ENCODE measurements around the gene LPIN1.

DNA sequence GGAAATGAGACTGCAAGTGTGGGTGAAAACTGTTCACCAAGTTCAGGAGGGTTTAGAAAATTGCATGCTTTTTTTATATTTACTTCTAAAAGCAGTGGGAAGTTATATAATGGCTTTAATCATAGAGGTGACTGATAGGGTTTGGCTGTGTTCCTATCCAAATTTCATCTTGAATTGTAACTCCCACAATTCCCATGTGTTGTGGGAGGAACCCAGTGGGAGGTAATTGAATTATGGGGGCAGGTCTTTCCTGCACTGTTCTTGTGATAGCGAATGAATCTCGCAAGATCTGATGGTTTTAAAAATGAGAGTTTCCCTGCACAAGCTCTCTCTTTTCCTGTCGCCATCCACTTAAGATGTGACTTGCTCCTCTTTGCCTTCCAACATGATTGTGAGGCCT lies 40.7 kb upstream of the LPIN1 start:
- TF ChIP-seq EZH2 (IDR thresholded peaks at IDR 0.05; ENCODE audit: insufficient read depth, low read length), result no peak
- TF ChIP-seq, protein P1, sequence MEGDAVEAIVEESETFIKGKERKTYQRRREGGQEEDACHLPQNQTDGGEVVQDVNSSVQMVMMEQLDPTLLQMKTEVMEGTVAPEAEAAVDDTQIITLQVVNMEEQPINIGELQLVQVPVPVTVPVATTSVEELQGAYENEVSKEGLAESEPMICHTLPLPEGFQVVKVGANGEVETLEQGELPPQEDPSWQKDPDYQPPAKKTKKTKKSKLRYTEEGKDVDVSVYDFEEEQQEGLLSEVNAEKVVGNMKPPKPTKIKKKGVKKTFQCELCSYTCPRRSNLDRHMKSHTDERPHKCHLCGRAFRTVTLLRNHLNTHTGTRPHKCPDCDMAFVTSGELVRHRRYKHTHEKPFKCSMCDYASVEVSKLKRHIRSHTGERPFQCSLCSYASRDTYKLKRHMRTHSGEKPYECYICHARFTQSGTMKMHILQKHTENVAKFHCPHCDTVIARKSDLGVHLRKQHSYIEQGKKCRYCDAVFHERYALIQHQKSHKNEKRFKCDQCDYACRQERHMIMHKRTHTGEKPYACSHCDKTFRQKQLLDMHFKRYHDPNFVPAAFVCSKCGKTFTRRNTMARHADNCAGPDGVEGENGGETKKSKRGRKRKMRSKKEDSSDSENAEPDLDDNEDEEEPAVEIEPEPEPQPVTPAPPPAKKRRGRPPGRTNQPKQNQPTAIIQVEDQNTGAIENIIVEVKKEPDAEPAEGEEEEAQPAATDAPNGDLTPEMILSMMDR (IDR thresholded peaks at IDR 0.05; ENCODE audit: insufficient read depth, low read depth, low read length), result no peak
